Measurements from ENCODE around the gene TRIM24. TPM values are rescaled to one million over a fixed set of nuclear protein-coding genes. Genes with fewer than 3 reads are reported as not detected.
A peak's percentile ranks its signal among the peaks of the same experiment; 100 is the strongest.

Gene TRIM24
- total and polyA plus RNA-seq, 4 experiments from 2014 or later: 3.1 to 15.2 (median 12.4) TPM

- Histone ChIP-seq H3K27me3 (ENCODE audit: insufficient read depth, low read length) (no peaks in the 10 kb centered on the region), H3K4me1 (ENCODE audit: insufficient read depth, low read length) (no peaks in the 10 kb centered on the region), H3K27ac (ENCODE audit: low read depth, low read length) (no peak overlapping the region), H3K36me3 (ENCODE audit: insufficient read depth, low read length) (no peaks in the 10 kb centered on the region), H3K4me3 (ENCODE audit: low read length in 2 of 2) (no peak overlapping the region), H3K9me3 (ENCODE audit: control insufficient read depth in 1 of 2, low read length in 2 of 2) (no peaks in the 10 kb centered on the region)
- Mint-ChIP-seq H3K27me3 (peaks cover 3 to 7% of the 10 kb centered on the region in 2 donors), H3K9me3 (no peaks in the 10 kb centered on the region), H3K27ac (no peak overlapping the region), H3K36me3 (no peaks in the 10 kb centered on the region), H3K4me1 (no peaks in the 10 kb centered on the region), H3K4me3 (no peak overlapping the region)
- no peak for DNase-seq
- ChIA-PET CTCF (ENCODE audit: partially characterized antibody) (no interaction called here), POLR2A (ENCODE audit: partially characterized antibody) (no interaction called here)
- intact Hi-C loops (cut with micrococcal nuclease): no loop called here
These were observed 17.2 kb upstream of the TRIM24 start for GRCh38 chr7:138442822-138443221.

DNA sequence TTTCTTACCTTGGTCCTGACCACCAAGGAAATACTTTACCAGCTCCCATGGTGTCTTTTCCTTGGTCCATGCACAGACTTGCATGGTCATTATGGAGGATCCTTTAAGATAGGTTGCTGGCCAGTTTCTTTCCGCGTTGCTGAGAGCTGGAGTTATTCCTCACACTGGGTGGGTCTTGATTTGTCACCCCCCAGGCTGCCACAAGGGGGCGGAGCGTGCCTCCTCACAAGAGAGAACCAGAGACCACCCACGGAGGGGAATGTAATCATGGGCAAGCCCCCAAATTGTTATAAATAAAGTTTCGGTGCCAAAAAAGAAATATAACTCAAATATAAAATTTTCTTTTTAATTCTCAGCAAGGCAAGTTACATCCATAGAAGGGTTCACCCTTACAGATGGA is 10.5 kb upstream of the TRIM24 start:
- CTCF ChIA-PET (ENCODE audit: partially characterized antibody): interaction anchor here (0.9 to 4.7 kb wide), 4 partner anchors 31 to 289 kb away, joined by 3 to 27 read pairs (median 3); no protein-coding TSS in a partner anchor
- POLR2A ChIA-PET (ENCODE audit: partially characterized antibody): no interaction called here
- peak overlapping the region in 1 of 7 donors; percentile 35 for H3K27ac Mint-ChIP-seq

DNA sequence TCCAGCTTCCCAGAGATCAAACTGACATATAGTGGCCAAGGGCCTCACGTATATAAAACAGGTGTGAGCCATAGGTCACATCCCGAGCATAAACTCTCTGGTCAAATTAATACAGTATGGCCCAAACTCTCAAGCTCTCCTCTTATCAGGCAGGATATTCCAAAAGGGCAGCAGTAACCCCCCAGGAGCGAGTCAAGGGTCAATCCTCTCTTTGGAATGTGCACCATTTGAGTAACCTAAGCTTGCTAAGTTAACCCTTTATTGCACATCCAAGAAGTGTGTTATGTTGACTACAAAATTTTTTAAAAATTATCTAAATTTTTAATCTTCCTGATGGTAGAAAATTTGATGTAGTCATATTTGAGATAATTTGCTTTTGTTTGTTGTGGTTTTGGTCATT is 4.5 kb upstream of the TRIM24 start:
- H3K9me3 Mint-ChIP-seq: peaks cover 0 to 2% (median 0%) of the 10 kb centered on the region in 8 donors
- CTCF ChIA-PET (ENCODE audit: partially characterized antibody): no interaction called here

More for the DNA sequence above, 10.5 kb upstream of the TRIM24 start:
- H3K27me3 ChIP-seq (ENCODE audit: insufficient read depth, low read length): no peaks in the 10 kb centered on the region
- Mint-ChIP-seq H3K4me1 (no peaks in the 10 kb centered on the region), H3K27me3 (peaks cover 0 to 4% of the 10 kb centered on the region in 2 donors), H3K4me3 (no peak overlapping the region), H3K36me3 (no peaks in the 10 kb centered on the region), H3K9me3 (no peaks in the 10 kb centered on the region)
- H3K4me1 ChIP-seq (ENCODE audit: insufficient read depth, low read length): no peaks in the 10 kb centered on the region
- intact Hi-C loops (cut with micrococcal nuclease): loop anchor here (1.0 kb wide), 2 partner anchors 289 to 417 kb away; no protein-coding TSS in a partner anchor
- peak in 4 of 5 donors; percentile 12 to 30 (median 18) for DNase-seq
- no peaks in the 10 kb centered on the region for H3K9me3 ChIP-seq (ENCODE audit: control insufficient read depth in 1 of 2, low read length in 2 of 2)
- H3K4me3 ChIP-seq (ENCODE audit: low read length in 2 of 2): no peak overlapping the region
- no peaks in the 10 kb centered on the region for H3K36me3 ChIP-seq (ENCODE audit: insufficient read depth, low read length)
- H3K27ac ChIP-seq (ENCODE audit: low read depth, low read length): no peak overlapping the region

GRCh38 chr7:138456220-138456619 is 3.8 kb upstream of the TRIM24 start:
- Histone ChIP-seq H3K9me3 (ENCODE audit: control insufficient read depth in 1 of 2, low read length in 2 of 2) (no peaks in the 10 kb centered on the region), H3K36me3 (ENCODE audit: insufficient read depth, low read length) (no peaks in the 10 kb centered on the region), H3K4me1 (ENCODE audit: insufficient read depth, low read length) (peaks cover 6% of the 10 kb centered on the region), H3K4me3 (ENCODE audit: low read length in 2 of 2) (no peak overlapping the region), H3K27ac (ENCODE audit: low read depth, low read length) (no peak overlapping the region), H3K27me3 (ENCODE audit: insufficient read depth, low read length) (no peaks in the 10 kb centered on the region)
- H3K4me3 Mint-ChIP-seq: no peak overlapping the region
- no peak overlapping the region for H3K27ac Mint-ChIP-seq
- peaks cover 0 to 6% of the 10 kb centered on the region in 2 donors for H3K27me3 Mint-ChIP-seq
- DNase-seq: no peak
- POLR2A ChIA-PET (ENCODE audit: partially characterized antibody): no interaction called here
- intact Hi-C loops (cut with micrococcal nuclease): no loop called here
- H3K9me3 Mint-ChIP-seq: peaks cover 0 to 2% (median 0%) of the 10 kb centered on the region in 8 donors
- H3K36me3 Mint-ChIP-seq: peaks cover 0 to 5% of the 10 kb centered on the region in 2 donors
- CTCF ChIA-PET (ENCODE audit: partially characterized antibody): no interaction called here
- H3K4me1 Mint-ChIP-seq: peaks cover 5 to 8% (median 7%) of the 10 kb centered on the region in 4 donors

More for the DNA sequence above, 4.5 kb upstream of the TRIM24 start:
- intact Hi-C loops (cut with micrococcal nuclease): no loop called here
- no peaks in the 10 kb centered on the region for H3K36me3 ChIP-seq (ENCODE audit: insufficient read depth, low read length)
- H3K27me3 ChIP-seq (ENCODE audit: insufficient read depth, low read length): no peaks in the 10 kb centered on the region
- peaks cover 0 to 2% of the 10 kb centered on the region in 2 donors for H3K36me3 Mint-ChIP-seq
- H3K4me1 ChIP-seq (ENCODE audit: insufficient read depth, low read length): peaks cover 5% of the 10 kb centered on the region
- no peak overlapping the region for H3K4me3 ChIP-seq (ENCODE audit: low read length in 2 of 2)
- no peak overlapping the region for H3K27ac ChIP-seq (ENCODE audit: low read depth, low read length)
- H3K4me3 Mint-ChIP-seq: no peak overlapping the region
- no peak overlapping the region for H3K27ac Mint-ChIP-seq
- H3K9me3 ChIP-seq (ENCODE audit: control insufficient read depth in 1 of 2, low read length in 2 of 2): no peaks in the 10 kb centered on the region
- H3K27me3 Mint-ChIP-seq: peaks cover 0 to 6% of the 10 kb centered on the region in 2 donors
- POLR2A ChIA-PET (ENCODE audit: partially characterized antibody): no interaction called here
- no peak for DNase-seq
- peaks cover 4 to 5% (median 5%) of the 10 kb centered on the region in 4 donors for H3K4me1 Mint-ChIP-seq

DNA sequence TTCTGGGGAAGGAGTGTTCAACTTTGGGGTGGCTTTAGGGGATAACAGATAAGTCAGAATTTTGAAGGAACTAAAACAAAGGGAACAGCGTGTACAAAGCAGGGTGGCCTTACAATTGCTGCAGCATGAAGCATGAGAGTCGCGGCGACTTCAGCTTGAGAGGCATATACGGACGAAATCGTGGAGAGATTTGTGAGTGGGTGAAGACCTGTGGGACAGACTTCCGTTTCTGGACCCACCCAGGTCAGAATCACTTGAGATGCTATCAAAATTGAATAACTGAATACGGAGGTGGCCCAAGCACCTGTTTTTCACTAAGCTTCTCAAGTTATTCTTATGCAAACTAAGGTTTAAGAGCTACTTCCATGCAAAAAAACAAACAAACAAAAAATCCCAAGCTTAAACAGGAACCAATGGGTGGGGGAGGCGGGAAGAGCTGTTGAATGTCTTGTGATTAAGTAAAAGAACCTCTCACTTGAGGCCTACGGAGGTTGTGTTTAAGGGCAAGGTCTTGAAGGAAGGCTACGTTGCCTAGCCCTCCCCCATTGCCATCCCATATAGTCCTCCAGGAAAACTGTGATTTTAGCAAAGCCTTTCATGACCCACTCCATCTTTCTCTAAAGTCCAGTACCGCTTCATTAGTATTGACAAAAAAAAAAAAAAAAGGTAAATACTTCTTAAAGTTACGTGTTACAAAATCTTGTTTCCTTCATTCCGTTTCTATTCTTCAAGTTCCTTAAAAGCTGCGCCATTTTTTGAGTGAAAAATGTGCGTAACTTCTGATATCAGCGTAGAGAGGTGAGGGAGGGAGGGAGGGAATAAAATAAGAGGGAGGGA is 1.3 kb upstream of the TRIM24 start:
- Histone ChIP-seq H3K36me3 (ENCODE audit: insufficient read depth, low read length) (no peaks in the 10 kb centered on the region), H3K4me3 (ENCODE audit: low read length in 2 of 2) (no peak overlapping the region), H3K27ac (ENCODE audit: low read depth, low read length) (no peak overlapping the region), H3K9me3 (ENCODE audit: control insufficient read depth in 1 of 2, low read length in 2 of 2) (no peaks in the 10 kb centered on the region), H3K27me3 (ENCODE audit: insufficient read depth, low read length) (no peaks in the 10 kb centered on the region), H3K4me1 (ENCODE audit: insufficient read depth, low read length) (peaks cover 15% of the 10 kb centered on the region)
- no peak overlapping the region for H3K27ac Mint-ChIP-seq
- H3K27me3 Mint-ChIP-seq: peaks cover 0 to 3% of the 10 kb centered on the region in 2 donors
- peaks cover 0 to 4% (median 0%) of the 10 kb centered on the region in 8 donors for H3K9me3 Mint-ChIP-seq
- H3K4me3 Mint-ChIP-seq: peak overlapping the region in 1 of 8 donors; percentile 29
- intact Hi-C loops (cut with micrococcal nuclease): no loop called here
- no peak for DNase-seq
- ChIA-PET CTCF (ENCODE audit: partially characterized antibody) (interaction anchor here (1.0 kb wide), 1 partner anchor 281 kb away, joined by 5 read pairs; no protein-coding TSS in a partner anchor), POLR2A (ENCODE audit: partially characterized antibody) (no interaction called here)
- peaks cover 6 to 8% of the 10 kb centered on the region in 2 donors for H3K36me3 Mint-ChIP-seq
- H3K4me1 Mint-ChIP-seq: peaks cover 13 to 27% (median 21%) of the 10 kb centered on the region in 4 donors

DNA sequence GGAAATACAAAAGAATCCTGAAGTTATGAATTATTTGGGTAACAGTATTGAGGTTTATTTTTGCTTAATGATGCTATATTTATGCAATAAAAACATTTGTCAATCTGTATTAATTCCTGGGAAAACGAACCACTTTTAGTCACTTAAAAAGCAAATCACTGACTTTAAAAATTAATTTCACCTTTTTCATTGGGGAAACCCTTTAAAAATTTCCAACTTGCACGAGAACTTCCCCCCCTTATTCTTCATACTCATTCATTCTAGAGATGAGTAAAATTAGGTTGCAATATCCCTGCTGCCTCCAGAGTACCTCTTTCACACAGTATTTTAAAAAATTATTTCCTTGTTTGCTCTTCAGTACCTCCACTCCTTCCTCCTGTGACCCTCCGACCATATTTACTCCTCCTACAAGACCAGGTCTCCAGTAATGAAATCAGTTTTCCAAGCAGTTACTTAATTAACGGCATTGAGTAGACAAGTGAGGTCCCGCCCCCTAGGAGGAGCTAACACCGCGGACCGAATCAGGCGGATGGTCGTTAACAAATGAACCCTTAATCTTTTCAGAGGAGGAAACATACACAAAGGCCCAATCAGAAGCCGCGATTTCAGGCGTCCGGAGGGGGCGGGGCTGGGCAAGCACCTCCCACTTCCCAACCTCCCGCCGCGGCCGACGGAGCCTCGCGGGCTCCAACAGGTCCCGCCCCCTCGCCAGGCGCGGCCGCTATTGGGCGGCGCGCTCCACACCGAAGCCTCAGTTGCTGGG is 465 bp upstream of the TRIM24 start:
- CTCF ChIA-PET (ENCODE audit: partially characterized antibody): interaction anchor here (1.0 to 1.4 kb wide), 2 partner anchors 279 to 407 kb away, joined by 3 to 4 read pairs; no protein-coding TSS in a partner anchor
- H3K4me1 ChIP-seq (ENCODE audit: insufficient read depth, low read length): peaks cover 15% of the 10 kb centered on the region
- H3K4me3 ChIP-seq (ENCODE audit: low read length in 2 of 2): peak overlapping the region in 1 of 2 donors; percentile 49
- H3K27ac ChIP-seq (ENCODE audit: low read depth, low read length): peak overlapping the region; percentile 2
- H3K36me3 Mint-ChIP-seq: peaks cover 6 to 8% of the 10 kb centered on the region in 2 donors
- H3K9me3 Mint-ChIP-seq: peaks cover 0 to 4% (median 0%) of the 10 kb centered on the region in 8 donors
- H3K4me1 Mint-ChIP-seq: peaks cover 15 to 30% (median 23%) of the 10 kb centered on the region in 4 donors
- intact Hi-C loops (cut with micrococcal nuclease): loop anchor here (1.0 to 10.0 kb wide), 8 partner anchors 115 to 899 kb away; partner anchors contain the start of genes CREB3L2 and LUC7L2
- no peaks in the 10 kb centered on the region for H3K36me3 ChIP-seq (ENCODE audit: insufficient read depth, low read length)
- H3K27me3 ChIP-seq (ENCODE audit: insufficient read depth, low read length): no peaks in the 10 kb centered on the region
- POLR2A ChIA-PET (ENCODE audit: partially characterized antibody): interaction anchor here (1.4 to 1.8 kb wide), 2 partner anchors 10 to 293 kb away, joined by 4 to 10 read pairs; no protein-coding TSS in a partner anchor
- peaks cover 0 to 3% of the 10 kb centered on the region in 2 donors for H3K27me3 Mint-ChIP-seq
- H3K27ac Mint-ChIP-seq: peak overlapping the region; percentile 58 to 95 (median 85)
- no peaks in the 10 kb centered on the region for H3K9me3 ChIP-seq (ENCODE audit: control insufficient read depth in 1 of 2, low read length in 2 of 2)
- peak; percentile 98 to 99 (median 98) for DNase-seq
- H3K4me3 Mint-ChIP-seq: peak overlapping the region; percentile 73 to 94 (median 84)
